NCI-H2227 treated with DMSO at 0.1 percent for 48 hours (cell line): ENCODE results near the gene SYCP3.
"Not testable (repeated sequence)": the region's sequence is repeated elsewhere in the genome, so short reads cannot be mapped to it uniquely, and the experiment has no call there.

Experiments used
- DNase-seq: peaks from one replicate; lab custom pipeline; 2025; lab: John Stamatoyannopoulos, UW

Gene SYCP3

DNA sequence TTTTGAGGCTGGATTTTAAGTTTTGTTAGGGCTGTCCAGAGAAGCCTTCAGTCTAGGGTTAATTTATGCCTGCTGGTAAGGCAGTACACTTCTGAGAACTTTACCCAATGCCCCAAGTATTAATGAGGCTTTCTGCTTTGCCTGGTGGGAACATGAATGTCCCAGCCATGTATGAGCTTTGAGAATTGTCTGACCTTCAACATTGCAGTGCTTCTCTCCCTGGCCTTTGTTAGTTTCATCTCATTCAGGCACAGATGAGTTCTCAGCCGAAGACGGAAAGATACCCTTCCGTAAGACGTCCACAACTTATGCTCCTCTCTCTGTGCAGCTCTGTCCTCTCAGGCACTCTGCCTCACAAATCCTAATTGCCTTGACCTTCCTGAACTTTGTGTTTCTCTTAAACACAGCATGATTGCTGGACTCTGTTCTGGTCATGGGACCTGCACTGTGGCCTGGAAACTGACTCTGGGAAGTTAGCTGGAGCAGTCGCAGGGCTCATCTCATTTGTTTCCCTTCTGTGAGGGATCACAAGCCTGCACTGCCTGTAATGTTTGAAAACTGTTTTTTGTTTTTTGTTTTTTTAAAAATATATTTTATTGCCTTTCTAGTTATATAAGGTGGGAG lies 26.1 kb downstream of the SYCP3 start:
- DNase-seq, result no peak

DNA sequence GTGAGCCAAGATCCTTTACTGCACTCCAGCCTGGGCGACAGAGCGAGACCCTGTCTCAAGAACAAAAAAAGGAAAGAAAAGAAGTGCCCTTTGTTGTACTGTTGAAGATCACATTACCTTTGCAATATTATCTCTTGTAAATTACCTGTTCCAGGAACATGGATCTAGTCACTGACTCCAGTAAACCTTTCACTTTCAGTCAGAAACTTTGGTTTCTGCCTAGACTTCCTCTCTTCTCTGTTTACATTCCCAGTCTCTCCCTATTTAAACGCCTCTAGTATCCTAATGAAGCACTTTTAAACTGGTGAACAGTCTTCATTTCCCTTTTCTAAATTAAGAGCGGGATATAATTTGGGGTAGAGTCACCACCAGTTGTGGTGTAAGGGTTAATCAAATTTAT lies 29.0 kb downstream of the SYCP3 start:
- no peak for DNase-seq

DNA sequence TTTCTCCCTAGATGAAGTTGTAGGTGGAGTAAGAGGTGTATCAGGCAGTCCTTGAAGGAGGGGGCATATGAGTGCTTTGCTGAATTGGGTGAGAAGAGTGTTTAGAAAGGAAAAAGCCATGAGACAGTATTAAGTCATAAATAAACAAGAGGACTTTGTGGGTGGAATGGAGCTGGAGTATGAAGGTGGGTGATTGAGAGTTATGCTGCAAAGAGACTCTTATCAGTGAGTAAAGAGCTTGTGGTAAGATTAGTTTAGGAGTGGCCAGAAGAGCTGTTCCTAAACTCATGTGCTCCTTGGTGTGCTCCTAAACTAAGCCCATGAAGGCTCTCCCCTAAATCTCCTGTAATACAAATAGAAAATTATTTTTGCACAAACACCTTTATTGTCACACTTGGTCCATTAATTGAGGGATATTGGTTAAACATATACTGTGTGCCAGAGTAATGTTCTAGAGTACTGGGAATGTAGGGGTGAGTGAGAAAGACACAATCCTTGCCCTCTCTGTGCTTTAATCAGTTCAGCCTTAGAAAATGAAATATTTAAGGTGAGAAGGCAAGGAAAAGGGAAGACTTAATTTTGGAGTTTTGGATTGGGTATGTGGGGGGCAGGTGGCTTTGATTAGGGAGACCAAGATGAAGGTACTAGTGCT lies 32.0 kb downstream of the SYCP3 start:
- DNase-seq, result no peak

DNA sequence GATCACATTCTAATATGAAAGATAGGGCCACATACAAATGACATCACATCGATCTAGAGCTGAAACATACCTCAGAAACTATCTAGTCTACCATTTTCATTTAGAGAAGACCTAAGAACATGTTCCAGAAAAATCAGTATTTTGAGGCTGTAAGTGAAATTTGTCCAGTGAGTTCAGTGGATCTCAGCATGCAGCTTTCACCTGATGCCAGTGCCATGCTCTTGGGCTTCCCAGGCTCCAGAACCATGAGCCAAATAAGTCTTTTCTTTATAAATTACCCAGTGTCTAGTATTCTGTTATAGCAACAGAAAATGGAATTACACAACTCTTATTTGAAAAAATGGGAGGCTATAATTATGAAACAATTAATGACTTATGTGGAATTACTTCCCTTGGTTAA lies 32.9 kb downstream of the SYCP3 start:
- no peak for DNase-seq

DNA sequence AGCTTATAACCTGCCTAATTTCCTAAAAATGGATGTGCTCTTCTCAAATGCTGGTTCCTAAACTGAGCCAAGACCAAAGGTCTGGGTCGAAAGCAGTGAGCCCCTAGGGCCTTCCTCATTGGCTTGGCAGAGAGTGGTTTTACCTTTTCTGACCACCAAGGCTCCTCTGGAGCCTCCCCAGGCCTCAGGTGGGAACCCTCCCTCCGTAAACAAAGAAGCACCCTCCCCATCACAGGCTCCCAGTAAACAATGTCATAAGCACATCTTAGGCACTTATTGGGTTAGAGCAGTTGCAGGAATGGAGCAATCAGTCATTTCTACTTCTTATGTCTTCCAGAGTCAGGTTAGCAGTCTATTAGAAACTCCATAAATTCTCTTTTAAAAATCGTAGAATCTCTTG lies 35.8 kb downstream of the SYCP3 start:
- DNase-seq, result no peak

DNA sequence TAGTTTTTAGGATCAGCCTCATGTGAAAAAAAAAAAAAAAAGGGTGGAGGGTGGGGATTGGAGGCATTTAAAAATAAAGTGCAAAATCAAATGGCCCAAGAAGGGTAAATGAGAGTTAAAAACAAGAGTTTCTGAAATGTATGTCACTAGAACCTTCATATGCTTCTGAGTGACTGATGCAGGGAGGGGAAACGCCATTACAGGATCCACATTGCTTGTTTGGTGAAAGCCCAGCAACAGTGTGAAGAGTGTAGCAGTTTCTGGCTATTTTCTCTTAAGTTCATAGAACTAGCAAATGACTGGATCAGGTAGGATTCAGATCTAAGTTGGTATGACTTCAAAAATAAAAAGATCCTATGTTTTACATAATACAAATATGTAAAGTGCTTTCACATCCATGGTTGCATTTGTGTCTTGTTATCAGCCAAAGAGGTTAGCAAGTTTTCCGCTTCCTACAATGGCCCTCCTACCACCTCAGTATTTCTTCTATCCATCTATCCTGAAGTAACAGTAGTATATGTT lies 38.9 kb downstream of the SYCP3 start:
- no peak for DNase-seq

DNA sequence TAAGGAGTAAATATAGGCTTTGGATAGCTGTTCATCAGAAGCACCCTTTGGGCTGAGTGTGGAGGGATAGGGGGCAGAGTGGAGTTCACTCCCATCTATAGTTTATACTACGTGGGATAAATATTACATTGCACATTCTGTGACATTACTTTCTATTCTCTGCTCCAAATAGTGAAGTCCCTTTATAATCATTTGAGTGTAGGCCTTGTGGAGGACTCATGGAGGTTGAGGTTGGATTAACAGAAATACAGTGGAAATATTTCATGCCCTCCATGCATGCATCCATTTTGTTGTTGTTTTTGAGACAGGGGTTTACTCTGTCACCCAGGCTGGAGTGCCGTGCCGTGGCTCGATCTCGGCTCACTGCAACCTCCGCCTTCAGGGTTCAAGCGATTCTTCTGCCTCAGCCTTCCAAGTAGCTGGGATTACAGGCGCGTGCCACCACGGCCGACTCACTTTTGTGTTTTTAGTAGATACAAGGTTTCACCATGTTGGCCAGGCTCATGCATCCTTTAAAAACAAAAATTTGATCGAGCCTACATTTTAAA lies 40.4 kb downstream of the SYCP3 start:
- no peak for DNase-seq

DNA sequence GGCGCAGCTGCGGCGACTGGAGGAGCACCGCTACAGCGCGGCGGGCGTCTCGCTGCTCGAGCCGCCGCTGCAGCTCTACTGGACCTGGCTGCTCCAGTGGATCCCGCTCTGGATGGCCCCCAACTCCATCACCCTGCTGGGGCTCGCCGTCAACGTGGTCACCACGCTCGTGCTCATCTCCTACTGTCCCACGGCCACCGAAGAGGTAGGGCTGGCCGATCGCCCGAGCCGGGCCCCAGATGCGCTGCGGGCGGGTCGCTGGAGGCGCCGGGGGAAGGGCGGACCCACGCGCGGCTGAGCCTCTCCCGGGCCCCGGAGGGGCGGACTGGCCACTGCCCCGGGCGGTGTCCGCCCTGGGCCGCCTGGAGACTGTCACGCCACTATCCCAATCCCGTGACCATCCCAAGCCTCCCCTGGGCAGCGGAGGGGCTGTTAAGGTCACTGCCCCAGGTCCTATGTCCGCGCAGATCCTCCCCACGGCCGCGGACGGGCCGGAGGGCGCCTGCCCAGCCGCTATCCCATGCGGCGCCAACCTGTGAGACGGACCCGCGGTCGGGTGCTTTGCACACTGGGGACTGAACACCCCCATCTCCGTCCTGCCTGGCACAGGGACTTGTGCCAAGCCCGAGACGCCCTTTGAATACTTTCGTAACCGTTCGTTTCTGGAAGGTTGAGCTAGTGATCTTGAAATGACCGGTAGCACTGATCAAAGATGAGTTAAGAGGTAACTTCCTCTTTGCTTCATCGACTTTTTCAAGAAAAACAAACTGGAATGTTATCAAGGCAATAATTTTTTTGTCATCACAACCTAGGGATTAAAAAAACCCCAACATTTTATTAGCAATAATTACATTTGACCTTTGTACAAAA lies 41.1 kb downstream of the SYCP3 start:
- no peak for DNase-seq

DNA sequence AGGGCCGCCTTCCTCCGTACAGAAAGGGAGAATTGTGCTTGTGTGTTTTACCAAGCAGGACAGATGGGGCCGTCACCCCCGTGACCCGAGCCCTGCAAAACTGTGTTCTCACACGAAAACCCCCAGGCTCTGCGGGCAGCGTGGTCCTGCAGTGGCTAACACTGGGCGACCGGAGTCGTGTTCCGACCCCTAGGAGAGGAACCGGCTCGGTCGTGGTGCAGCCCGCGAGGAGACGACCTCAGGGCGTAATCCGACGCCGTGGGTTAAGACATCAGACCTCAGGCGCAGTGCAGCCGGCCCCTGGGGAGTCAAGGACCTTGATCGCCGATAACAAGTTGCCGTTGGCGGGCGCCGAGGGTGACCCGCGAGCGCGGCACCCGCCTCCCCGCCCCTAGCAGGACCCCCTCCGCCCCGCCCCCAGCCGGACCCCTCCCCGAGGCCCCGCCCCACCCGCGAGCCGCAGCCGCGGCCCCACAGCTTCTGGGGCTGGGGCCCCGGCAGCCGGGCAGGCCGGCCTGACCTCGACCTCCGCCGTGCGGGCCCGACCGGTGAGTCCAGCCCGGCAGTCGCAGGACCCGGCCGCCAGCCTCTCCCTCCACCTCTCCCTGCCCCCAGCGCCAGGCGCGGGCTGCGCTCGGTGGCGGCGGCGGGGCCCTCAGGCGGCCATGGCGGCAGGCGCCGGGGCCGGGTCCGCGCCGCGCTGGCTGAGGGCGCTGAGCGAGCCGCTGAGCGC lies 41.9 kb downstream of the SYCP3 start, which contains the start of gene CHPT1:
CHPT1 (plus strand) TSS at position 444 of the 733 bp plus-strand sequence; CDS start at position 666, 222 bp downstream.
- peak; percentile 42 for DNase-seq

DNA sequence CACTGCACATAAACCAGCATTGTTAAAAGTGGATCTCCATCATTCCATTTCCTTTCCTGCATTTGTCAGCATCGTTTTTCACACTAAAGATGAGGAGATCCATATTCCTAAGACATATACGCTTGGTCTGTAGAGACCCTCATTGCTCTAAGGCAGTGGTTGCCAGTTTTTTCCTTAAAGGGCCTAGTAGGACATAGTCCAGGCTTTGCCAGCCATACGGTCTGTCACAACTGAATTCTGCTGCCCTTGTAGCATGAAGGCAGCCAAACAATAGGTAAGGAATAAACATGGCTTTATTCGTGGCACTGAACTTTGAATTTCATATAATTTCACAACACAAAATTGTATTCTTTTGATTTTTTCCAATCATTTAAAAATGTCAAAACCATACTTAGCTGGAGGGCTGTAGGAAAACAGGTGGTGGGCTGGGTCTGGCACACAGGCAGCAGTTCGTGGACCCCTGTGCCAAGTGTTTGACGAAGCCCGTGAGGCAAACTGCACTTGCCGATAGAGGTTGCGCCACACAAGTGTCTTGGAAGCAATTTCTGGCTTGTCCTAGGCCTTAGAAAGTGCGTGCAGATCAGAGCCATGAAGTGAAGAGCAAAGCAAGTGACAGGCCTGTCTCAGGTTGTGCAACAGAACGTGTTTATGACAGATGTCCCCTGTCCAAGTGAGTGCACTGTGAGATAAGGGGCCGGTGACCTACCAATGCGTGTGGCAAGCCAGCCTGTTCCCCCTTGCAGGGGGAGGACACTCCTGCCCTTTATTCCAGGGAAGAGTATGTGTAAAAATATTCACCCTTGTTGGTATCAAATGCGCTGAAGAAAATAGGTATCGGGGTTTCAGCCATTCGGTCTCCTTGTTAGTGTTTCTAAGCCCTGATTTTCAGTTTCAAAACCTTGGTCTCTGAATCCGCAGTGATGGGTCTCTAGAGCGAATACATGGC lies 42.7 kb downstream of the SYCP3 start:
- DNase-seq, result no peak

DNA sequence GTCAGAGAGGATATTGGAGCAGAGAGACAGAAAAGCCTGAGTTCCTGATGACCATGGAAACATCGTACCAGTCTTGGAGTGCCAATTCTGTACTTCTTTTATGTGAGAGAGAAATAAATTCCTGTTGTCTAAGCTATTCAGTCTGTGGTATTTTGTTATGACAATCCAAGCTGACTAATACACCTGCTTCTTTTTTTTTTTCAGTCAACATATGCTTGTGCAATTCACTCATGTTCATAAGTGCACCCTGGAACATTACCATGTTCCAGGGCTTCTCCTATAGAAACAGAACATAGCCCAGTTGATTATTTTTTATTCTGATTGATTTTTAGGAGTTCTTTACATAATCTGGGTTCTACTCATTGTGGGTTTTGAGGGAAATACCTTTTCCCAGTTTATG lies 43.6 kb downstream of the SYCP3 start:
- no peak for DNase-seq

DNA sequence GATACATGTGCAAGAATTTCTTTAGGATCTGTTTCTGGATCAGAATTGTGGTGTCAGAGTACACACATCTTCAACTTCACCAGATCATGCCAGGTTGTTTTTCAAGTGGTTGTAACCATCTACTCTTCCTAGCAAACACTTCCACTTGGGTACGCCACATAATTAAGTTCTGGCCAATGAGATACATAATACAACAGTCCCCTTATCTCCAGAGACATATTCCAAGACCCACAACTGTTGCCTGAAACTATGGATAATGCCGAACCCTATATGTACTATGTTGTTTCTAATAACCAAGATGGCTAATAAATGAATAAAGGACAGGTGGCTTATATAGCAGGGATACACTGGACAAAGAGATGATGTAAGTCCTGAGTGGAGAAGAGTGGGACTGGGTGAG lies 44.3 kb downstream of the SYCP3 start:
- DNase-seq, result no peak

DNA sequence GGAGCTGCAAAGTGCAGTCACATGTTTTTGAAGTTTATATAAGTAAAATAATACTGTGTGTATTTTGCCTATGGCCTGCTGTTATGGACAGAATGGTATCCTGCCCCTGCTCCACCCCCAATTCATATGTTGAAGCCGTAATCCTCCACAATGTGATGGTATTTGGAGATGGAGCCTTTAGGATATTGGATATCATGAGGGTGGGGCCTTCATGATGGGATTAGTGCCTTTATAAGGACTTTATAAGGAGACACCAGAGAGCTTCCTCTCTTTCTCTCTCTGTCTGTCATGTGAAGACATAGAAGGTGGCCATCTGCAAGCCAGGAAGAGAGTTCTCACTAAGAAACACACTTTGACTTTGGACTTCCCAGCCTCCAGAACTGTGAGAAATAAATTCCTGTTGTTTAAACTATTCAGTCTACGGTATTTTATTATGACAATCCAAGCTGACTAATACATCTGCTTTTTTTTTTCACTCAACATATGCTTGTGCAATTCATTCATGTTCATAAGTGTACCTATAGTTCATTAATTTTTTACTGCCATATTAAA lies 44.9 kb downstream of the SYCP3 start:
- no peak for DNase-seq

DNA sequence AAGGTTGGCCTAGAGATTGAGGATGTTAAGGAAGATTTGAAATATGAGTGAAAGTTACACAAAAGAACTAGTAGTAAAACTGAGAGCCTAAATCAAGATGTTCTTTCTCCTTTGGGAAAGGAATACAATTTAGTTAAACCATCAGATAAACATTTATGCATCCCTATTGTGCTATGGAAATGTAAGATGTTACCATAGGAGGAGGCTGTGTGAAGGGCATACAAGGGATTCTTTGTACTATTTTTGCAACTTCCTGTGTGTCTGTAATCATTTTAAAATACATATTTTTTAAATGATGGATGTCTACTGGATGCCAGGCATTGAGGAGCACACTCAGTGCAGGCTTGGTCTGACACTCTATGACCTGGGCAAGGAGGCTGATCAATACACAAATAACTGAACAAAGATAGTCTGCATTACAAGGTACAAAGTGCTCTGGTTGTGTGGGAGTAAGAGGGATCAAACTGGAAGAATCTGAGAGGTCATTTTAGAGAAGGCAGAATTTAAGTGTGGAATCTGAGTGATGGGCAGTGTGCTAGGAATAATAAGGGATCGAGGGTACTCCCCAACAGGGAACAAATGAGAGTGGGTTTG lies 47.7 kb downstream of the SYCP3 start:
- no peak for DNase-seq

DNA sequence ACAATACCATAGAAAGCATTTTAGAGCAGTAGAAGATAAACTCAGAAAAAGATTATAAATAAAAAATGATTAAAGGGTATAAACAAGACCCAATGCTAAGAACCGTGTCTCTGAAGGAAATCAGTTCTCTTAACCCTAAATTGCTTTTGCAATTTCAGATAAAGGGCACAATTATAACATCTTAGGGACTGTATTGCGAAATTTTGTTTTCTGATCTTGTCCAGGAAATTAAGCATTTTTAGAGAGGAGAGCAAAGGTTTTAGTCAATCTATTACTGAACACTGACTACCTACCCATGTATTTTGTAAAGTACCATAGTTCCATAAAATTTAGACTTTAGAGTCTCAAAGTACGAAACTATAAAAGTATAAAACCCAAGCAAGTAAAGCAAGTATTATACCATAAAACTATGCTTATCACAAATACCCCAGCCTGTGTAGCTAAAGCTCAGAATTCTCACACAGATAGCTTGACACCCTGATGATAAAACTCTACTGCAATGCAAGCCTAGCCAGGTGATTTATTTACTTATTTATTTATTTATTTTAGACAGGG lies 48.6 kb downstream of the SYCP3 start:
- DNase-seq, result no peak

DNA sequence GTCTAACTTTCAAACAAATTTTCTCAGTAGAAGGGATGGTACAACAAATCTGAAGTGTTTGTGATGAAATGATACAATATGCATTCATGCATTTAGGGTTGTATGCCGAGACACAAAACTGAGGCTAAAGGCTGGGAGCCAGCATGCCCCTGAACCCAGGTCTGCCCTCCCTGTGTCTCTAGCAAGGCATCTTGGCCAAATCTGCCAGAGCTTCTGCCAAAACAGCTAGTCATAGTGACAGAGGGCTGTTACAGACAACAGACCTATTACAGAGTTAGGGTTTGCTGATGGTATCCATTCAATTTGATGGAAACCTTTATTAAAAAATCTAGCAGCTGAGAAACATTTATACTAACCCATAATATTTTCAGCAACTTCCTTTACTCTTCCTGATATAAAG lies 53.1 kb downstream of the SYCP3 start:
- DNase-seq, result no peak

DNA sequence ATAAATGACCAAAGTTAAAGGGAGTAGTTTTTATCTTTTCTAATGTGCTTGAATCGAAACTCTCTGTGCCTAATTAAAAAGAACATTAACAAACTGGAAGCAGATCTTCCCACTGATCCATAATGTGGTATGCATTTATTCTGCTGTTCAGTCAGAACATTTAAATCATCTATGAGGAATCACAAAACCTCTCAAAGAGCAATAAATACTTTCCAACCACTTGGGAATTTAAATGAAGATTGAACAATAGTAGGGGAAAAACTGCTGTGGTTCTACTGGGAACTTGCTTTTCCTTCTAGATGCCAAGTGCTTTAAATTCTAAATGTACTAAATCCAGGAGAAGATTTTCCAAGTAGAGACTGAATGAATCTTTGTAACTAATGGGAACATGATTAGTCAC lies 54.2 kb downstream of the SYCP3 start:
- no peak for DNase-seq

DNA sequence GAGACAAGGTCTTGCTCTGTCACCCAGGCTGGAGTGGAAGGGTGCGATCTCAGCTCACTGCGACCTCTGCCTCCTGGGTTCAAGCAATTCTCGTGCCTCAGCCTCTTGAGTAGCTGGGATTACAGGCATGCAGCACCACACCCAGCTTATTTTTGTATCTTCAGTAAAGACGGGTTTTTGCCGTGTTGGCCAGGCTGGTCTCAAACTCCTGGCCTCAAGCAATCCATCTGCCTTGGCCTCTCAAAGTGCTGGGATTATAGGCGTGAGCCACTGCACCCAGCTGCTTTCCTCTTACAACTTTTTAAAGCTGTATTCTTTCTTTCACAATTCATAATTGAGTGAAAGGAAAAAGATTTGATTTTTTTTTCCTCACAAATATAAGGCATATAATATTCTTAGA lies 57.6 kb downstream of the SYCP3 start:
- DNase-seq, result not testable (repeated sequence)

DNA sequence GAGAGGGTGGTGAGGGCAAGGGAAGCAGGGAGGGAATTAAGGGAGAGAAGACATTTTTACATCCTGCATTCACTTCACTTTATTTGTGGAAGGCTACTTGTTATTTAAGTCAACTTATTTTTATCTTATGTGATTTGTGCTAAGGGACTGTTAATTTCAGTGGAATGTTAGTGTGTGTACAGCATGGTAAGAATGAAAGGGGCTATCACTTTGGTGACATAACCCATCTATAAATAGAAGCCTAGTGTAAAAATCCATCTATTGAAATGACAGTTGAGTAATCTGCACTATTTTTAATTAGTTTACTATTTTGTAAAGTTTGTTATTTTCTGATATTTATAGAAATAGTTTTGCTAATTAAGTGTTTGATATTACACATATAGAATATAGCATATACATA lies 58.6 kb downstream of the SYCP3 start:
- no peak for DNase-seq

DNA sequence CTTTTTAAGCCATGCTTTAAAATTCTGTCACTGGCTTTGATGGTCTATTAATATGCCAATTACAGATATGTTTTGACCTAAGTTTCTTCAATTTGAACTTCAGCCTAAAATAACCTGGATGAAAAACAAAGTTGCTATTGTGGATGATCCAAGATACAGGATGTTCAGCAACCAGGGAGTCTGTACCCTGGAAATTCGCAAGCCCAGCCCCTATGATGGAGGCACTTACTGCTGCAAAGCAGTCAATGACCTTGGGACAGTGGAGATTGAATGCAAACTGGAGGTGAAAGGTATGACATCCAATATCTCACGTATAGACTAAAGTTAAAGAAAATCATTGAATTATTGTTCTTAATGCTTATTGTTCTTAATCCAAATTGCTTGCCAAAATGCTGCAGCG lies 59.0 kb downstream of the SYCP3 start:
- no peak for DNase-seq
